Measurements from ENCODE around the gene ZNRF2.

GRCh38 chr7:30353532-30353931 is 69.1 kb downstream of the ZNRF2 start:
- TF ChIP-seq CTCF (optimal IDR thresholded peaks at IDR 0.05 in 1 of 3, IDR thresholded peaks at IDR 0.05 in 1 of 3, conservative IDR thresholded peaks at IDR 0.05 in 1 of 3; ENCODE audit: extremely low read depth in 1 of 3, insufficient read depth in 2 of 3, low read length in 3 of 3) (no peak), EZH2 (IDR thresholded peaks at IDR 0.05; ENCODE audit: low read length) (no peak)
